HG03521 (cell line): ENCODE results near the gene FIZ1.
"Not testable (repeated sequence)": the region's sequence is repeated elsewhere in the genome, so short reads cannot be mapped to it uniquely, and the experiment has no call there.

Source experiments
- ATAC-seq: cut with Tn5 transposase; IDR thresholded peaks from one replicate; pipeline ENCODE4 v1.9.1; 2021; ENCODE audit warnings: mild to moderate bottlenecking, moderate library complexity; ENCODE audit not compliant: unreplicated experiment

FIZ1 gene

GRCh38 chr19:55596304-55596703 lies 3.0 kb downstream of the FIZ1 start:
- no peak for ATAC-seq

- no peak for ATAC-seq
Observed at GRCh38 chr19:55594996-55595545, 4.2 kb downstream of the FIZ1 start.

GRCh38 chr19:55593096-55593772 lies 6.1 kb downstream of the FIZ1 start:
- no peak for ATAC-seq

GRCh38 chr19:55592391-55593090 lies 6.8 kb downstream of the FIZ1 start:
- ATAC-seq, result no peak

- no peak for ATAC-seq
Observed at GRCh38 chr19:55591555-55591954, 7.8 kb downstream of the FIZ1 start.

GRCh38 chr19:55590617-55591016 lies 8.7 kb downstream of the FIZ1 start:
- no peak for ATAC-seq

- ATAC-seq, result no peak
Observed at GRCh38 chr19:55590109-55590508, 9.2 kb downstream of the FIZ1 start.

- ATAC-seq, result no peak
Observed at GRCh38 chr19:55588738-55589137, 10.6 kb downstream of the FIZ1 start.

- ATAC-seq, result peak; percentile 88
Observed at GRCh38 chr19:55586976-55587668, 12.2 kb downstream of the FIZ1 start.

- no peak for ATAC-seq
Observed at GRCh38 chr19:55585658-55586339, 13.5 kb downstream of the FIZ1 start.

GRCh38 chr19:55584871-55585270 lies 14.4 kb downstream of the FIZ1 start:
- ATAC-seq, result no peak

- not testable (repeated sequence) for ATAC-seq
Observed at GRCh38 chr19:55583897-55584296, 15.4 kb downstream of the FIZ1 start.

- ATAC-seq, result not testable (repeated sequence)
Observed at GRCh38 chr19:55582284-55582683, 17.0 kb downstream of the FIZ1 start.

GRCh38 chr19:55581823-55582223 lies 17.5 kb downstream of the FIZ1 start:
- ATAC-seq, result no peak

GRCh38 chr19:55581145-55581822 lies 18.0 kb downstream of the FIZ1 start:
- no peak for ATAC-seq

GRCh38 chr19:55580628-55581144 lies 18.6 kb downstream of the FIZ1 start, which contains the start of gene ZNF579:
TSS of gene ZNF579 (minus strand) at chr19:55580848. CDS start at chr19:55579639, 1,209 bp downstream.
- ATAC-seq, result no peak

- no peak for ATAC-seq
Observed at GRCh38 chr19:55579766-55580621, 19.3 kb downstream of the FIZ1 start.

- no peak for ATAC-seq
Observed at GRCh38 chr19:55578761-55579747, 20.3 kb downstream of the FIZ1 start.
